Neural crest cell (in vitro differentiated cells): ENCODE data around the gene ABCA2. TPM values are rescaled to one million over a fixed set of nuclear protein-coding genes. Genes with fewer than 3 reads are reported as not detected.

Experiments used
- DNase-seq: peaks from one replicate; pipeline ENCODE4 v3.0.0; 2021; ENCODE audit warnings: low read depth, mixed read lengths, low spot score
- H3K27ac Mint-ChIP-seq: one replicate; pipeline ENCODE4 v1.8.0; 2021; ENCODE audit warnings: mild to moderate bottlenecking, mixed read lengths; ENCODE audit not compliant: unreplicated experiment
- H3K27me3 Mint-ChIP-seq: 2 replicates; pipeline ENCODE4 v1.8.0; 2021; ENCODE audit warnings: low read depth, mild to moderate bottlenecking, mixed read lengths
- H3K36me3 Mint-ChIP-seq: 2 replicates; pipeline ENCODE4 v1.8.0; 2021; ENCODE audit warnings: low read depth, mild to moderate bottlenecking, mixed read lengths
- H3K4me1 Mint-ChIP-seq: 2 replicates; pipeline ENCODE4 v1.8.0; 2021; ENCODE audit warnings: mixed read lengths
- H3K4me3 Mint-ChIP-seq: one replicate; pipeline ENCODE4 v1.8.0; 2021; ENCODE audit warnings: mild to moderate bottlenecking, mixed read lengths
- H3K9me3 Mint-ChIP-seq: 2 replicates; pipeline ENCODE4 v1.8.0; 2021; ENCODE audit warnings: mixed read lengths
- CTCF ChIP-seq: fragments of 200-600 bp; sonication (generic); conservative IDR thresholded peaks from 2 replicates; pipeline ENCODE4 v1.5.0; 2021; ENCODE audit warnings: antibody characterized with exemption, mild to moderate bottlenecking
- total RNA-seq: library from RNA; stranded (reverse); gene quantifications from 2 replicates; pipeline ENCODE4 v1.2.1, GENCODE V29; 2021

Gene ABCA2
- total RNA-seq, 1 donor from 2014 or later = 37.1 TPM

GRCh38 chr9:137002646-137003041, 25.4 kb downstream of the ABCA2 start:
- peaks cover 4% of the 10 kb centered on the region for H3K27me3 Mint-ChIP-seq
- H3K9me3 Mint-ChIP-seq = no peaks in the 10 kb centered on the region
- H3K27ac Mint-ChIP-seq = no peak overlapping the region
- peaks cover 6% of the 10 kb centered on the region for H3K4me1 Mint-ChIP-seq
- no peak for DNase-seq
- no peak for TF ChIP-seq CTCF
- H3K4me3 Mint-ChIP-seq = no peak overlapping the region
- no peaks in the 10 kb centered on the region for H3K36me3 Mint-ChIP-seq

GRCh38 chr9:137001857-137002645, 26.0 kb downstream of the ABCA2 start:
- Mint-ChIP-seq H3K4me1 (peaks cover 8% of the 10 kb centered on the region), H3K36me3 (no peaks in the 10 kb centered on the region), H3K9me3 (no peaks in the 10 kb centered on the region), H3K27me3 (peaks cover 8% of the 10 kb centered on the region), H3K27ac (no peak overlapping the region), H3K4me3 (no peak overlapping the region)
- no peak for TF ChIP-seq CTCF
- DNase-seq = no peak

- Mint-ChIP-seq H3K9me3 (no peaks in the 10 kb centered on the region), H3K27me3 (peaks cover 11% of the 10 kb centered on the region), H3K4me1 (peaks cover 8% of the 10 kb centered on the region), H3K36me3 (no peaks in the 10 kb centered on the region), H3K27ac (no peak overlapping the region), H3K4me3 (peak overlapping the region; percentile 57)
- TF ChIP-seq CTCF = no peak
- no peak for DNase-seq
Observed at GRCh38 chr9:137000177-137000930, 27.7 kb downstream of the ABCA2 start.

- Mint-ChIP-seq H3K36me3 (no peaks in the 10 kb centered on the region), H3K4me3 (peak overlapping the region; percentile 69), H3K27ac (no peak overlapping the region), H3K27me3 (peaks cover 11% of the 10 kb centered on the region), H3K4me1 (peaks cover 8% of the 10 kb centered on the region), H3K9me3 (no peaks in the 10 kb centered on the region)
- no peak for TF ChIP-seq CTCF
- DNase-seq = no peak
Observed at GRCh38 chr9:136997830-136998234, 30.2 kb downstream of the ABCA2 start.

GRCh38 chr9:136997371-136997770, 30.7 kb downstream of the ABCA2 start:
- H3K27me3 Mint-ChIP-seq = peaks cover 11% of the 10 kb centered on the region
- peak overlapping the region; percentile 69 for H3K4me3 Mint-ChIP-seq
- H3K9me3 Mint-ChIP-seq = no peaks in the 10 kb centered on the region
- TF ChIP-seq CTCF = no peak
- H3K36me3 Mint-ChIP-seq = no peaks in the 10 kb centered on the region
- H3K27ac Mint-ChIP-seq = no peak overlapping the region
- no peak for DNase-seq
- peaks cover 8% of the 10 kb centered on the region for H3K4me1 Mint-ChIP-seq
